ES-I3 (cell line): ENCODE results near the gene CTTN.
"Not testable (repeated sequence)": the region's sequence is repeated elsewhere in the genome, so short reads cannot be mapped to it uniquely, and the experiment has no call there.

Experiments
- H3K36me3 ChIP-seq: 2 replicates; pipeline ENCODE4 v1.6.1; 2013; ENCODE audit warnings: mild to moderate bottlenecking, low read length, control low read depth, moderate library complexity; ENCODE audit not compliant: insufficient read depth
- H3K4me1 ChIP-seq: 2 replicates; pipeline ENCODE4 v1.6.1; 2013; ENCODE audit warnings: mild to moderate bottlenecking, control low read depth, low read length; ENCODE audit not compliant: insufficient read depth
- H3K9ac ChIP-seq: 2 replicates; pipeline ENCODE4 v1.6.1; 2013; ENCODE audit warnings: low read depth, mild to moderate bottlenecking, low read length, moderate library complexity
- H3K9me3 ChIP-seq: 2 replicates; pipeline ENCODE4 v1.6.1; 2013; ENCODE audit warnings: mild to moderate bottlenecking, low read length, moderate library complexity; ENCODE audit not compliant: control insufficient read depth, insufficient read depth

Gene CTTN

GRCh38 chr11:70394211-70394950 lies 3.9 kb upstream of the CTTN start:
- no peak overlapping the region for H3K9ac ChIP-seq
- H3K9me3 ChIP-seq: no peaks in the 10 kb centered on the region
- peaks cover 15% of the 10 kb centered on the region for H3K4me1 ChIP-seq
- no peaks in the 10 kb centered on the region for H3K36me3 ChIP-seq

GRCh38 chr11:70397336-70397982 lies 870 bp upstream of the CTTN start:
- no peaks in the 10 kb centered on the region for H3K36me3 ChIP-seq
- H3K4me1 ChIP-seq: peaks cover 15% of the 10 kb centered on the region

GRCh38 chr11:70398834-70399680 lies 728 bp downstream of the CTTN start:
- Histone ChIP-seq H3K9ac (peak overlapping the region; percentile 59), H3K36me3 (no peaks in the 10 kb centered on the region)

More at GRCh38 chr11:70397336-70397982, 870 bp upstream of the CTTN start:
- Histone ChIP-seq H3K9me3 (no peaks in the 10 kb centered on the region), H3K9ac (peak overlapping the region; percentile 59)

GRCh38 chr11:70399681-70400112 lies 1.4 kb downstream of the CTTN start:
- peak overlapping the region; percentile 59 for H3K9ac ChIP-seq
- no peaks in the 10 kb centered on the region for H3K9me3 ChIP-seq
- H3K4me1 ChIP-seq: peaks cover 17% of the 10 kb centered on the region
- H3K36me3 ChIP-seq: no peaks in the 10 kb centered on the region

More at GRCh38 chr11:70398834-70399680, 728 bp downstream of the CTTN start:
- Histone ChIP-seq H3K4me1 (peaks cover 17% of the 10 kb centered on the region), H3K9me3 (no peaks in the 10 kb centered on the region)

- peaks cover 17% of the 10 kb centered on the region for H3K4me1 ChIP-seq
- no peaks in the 10 kb centered on the region; the same call in 1 of the 2 replicates for H3K36me3 ChIP-seq
- H3K9me3 ChIP-seq: no peaks in the 10 kb centered on the region
- H3K9ac ChIP-seq: peak overlapping the region; percentile 59; the same call in 1 of the 2 replicates
Observed at GRCh38 chr11:70400643-70401042, 2.3 kb downstream of the CTTN start.

- H3K4me1 ChIP-seq: peaks cover 17% of the 10 kb centered on the region
- H3K9me3 ChIP-seq: no peaks in the 10 kb centered on the region
- H3K36me3 ChIP-seq: peaks cover 5% of the 10 kb centered on the region; the same call in 1 of the 2 replicates
- H3K9ac ChIP-seq: no peak overlapping the region
Observed at GRCh38 chr11:70402016-70402415, 3.7 kb downstream of the CTTN start.

- Histone ChIP-seq H3K4me1 (peaks cover 17% of the 10 kb centered on the region), H3K36me3 (peaks cover 8% of the 10 kb centered on the region; the same call in 1 of the 2 replicates), H3K9me3 (no peaks in the 10 kb centered on the region), H3K9ac (no peak overlapping the region)
Observed at GRCh38 chr11:70402685-70403084, 4.4 kb downstream of the CTTN start.

GRCh38 chr11:70404244-70404643 lies 5.9 kb downstream of the CTTN start:
- no peaks in the 10 kb centered on the region for H3K9me3 ChIP-seq
- H3K36me3 ChIP-seq: peaks cover 15% of the 10 kb centered on the region
- H3K9ac ChIP-seq: no peak overlapping the region
- peaks cover 17% of the 10 kb centered on the region for H3K4me1 ChIP-seq

GRCh38 chr11:70405679-70406395 lies 7.5 kb downstream of the CTTN start:
- H3K36me3 ChIP-seq: peaks cover 30% of the 10 kb centered on the region
- H3K4me1 ChIP-seq: peaks cover 7% of the 10 kb centered on the region
- no peak overlapping the region for H3K9ac ChIP-seq
- H3K9me3 ChIP-seq: no peaks in the 10 kb centered on the region

- Histone ChIP-seq H3K9me3 (no peaks in the 10 kb centered on the region), H3K4me1 (peaks cover 5% of the 10 kb centered on the region), H3K9ac (no peak overlapping the region), H3K36me3 (peaks cover 37% of the 10 kb centered on the region)
Observed at GRCh38 chr11:70407121-70407520, 8.8 kb downstream of the CTTN start.

- no peaks in the 10 kb centered on the region for H3K9me3 ChIP-seq
- H3K9ac ChIP-seq: no peak overlapping the region
- H3K36me3 ChIP-seq: peaks cover 44% of the 10 kb centered on the region
- no peaks in the 10 kb centered on the region for H3K4me1 ChIP-seq
Observed at GRCh38 chr11:70407814-70408213, 9.5 kb downstream of the CTTN start.

- H3K36me3 ChIP-seq: peaks cover 49% of the 10 kb centered on the region
- H3K9me3 ChIP-seq, H3K4me1 ChIP-seq, H3K9ac ChIP-seq: not testable (repeated sequence)
Observed at GRCh38 chr11:70408326-70408725, 10.0 kb downstream of the CTTN start.

- Histone ChIP-seq H3K9me3 (no peaks in the 10 kb centered on the region), H3K9ac (no peak overlapping the region), H3K36me3 (peaks cover 54% of the 10 kb centered on the region), H3K4me1 (no peaks in the 10 kb centered on the region)
Observed at GRCh38 chr11:70409437-70409836, 11.1 kb downstream of the CTTN start.

- peaks cover 57% of the 10 kb centered on the region for H3K36me3 ChIP-seq
- H3K9me3 ChIP-seq: no peaks in the 10 kb centered on the region
- H3K9ac ChIP-seq: no peak overlapping the region
- no peaks in the 10 kb centered on the region for H3K4me1 ChIP-seq
Observed at GRCh38 chr11:70409871-70410270, 11.5 kb downstream of the CTTN start.
